HG03139 (cell line): ENCODE measurements around the gene ZNF775.

Experiments used
- ATAC-seq: cut with Tn5 transposase; IDR thresholded peaks from one replicate; pipeline ENCODE4 v1.9.1; 2021; ENCODE audit not compliant: unreplicated experiment

Gene ZNF775

DNA sequence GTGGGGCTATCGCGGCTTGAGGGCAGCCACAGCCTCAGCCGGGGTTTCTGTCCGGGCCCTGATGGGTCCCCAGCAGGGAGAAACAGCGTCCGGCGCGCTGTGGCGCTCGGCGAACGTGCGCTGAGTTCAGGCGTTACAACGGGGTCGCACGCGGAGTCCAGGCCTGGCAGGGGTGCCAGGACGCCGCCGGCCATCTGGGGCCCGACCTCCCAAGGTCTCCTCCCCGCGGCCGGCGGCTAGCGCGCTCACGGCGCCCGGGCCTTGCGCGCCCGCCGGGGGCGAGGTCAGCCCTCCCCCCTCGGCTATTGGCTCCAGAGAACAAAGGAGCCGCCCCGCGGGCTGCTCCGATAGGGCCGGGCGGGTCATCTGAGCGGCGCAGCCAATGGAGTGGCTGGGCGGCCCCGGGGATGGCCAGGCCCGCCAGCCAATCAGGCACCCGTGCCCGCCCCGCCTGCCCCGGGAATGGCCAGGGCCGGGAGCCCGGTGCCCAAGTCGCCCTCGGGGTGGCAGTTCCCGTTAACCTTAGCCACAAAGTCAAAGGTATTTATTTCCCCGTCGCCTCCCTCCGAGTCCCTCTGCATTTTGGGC is at the start of gene ZNF775:
Gene ZNF775, plus strand, starts transcription at position 478 of the 588 bp plus-strand sequence. CDS start 9,141 bp downstream, outside the sequence.
- peak; percentile 74 for ATAC-seq

DNA sequence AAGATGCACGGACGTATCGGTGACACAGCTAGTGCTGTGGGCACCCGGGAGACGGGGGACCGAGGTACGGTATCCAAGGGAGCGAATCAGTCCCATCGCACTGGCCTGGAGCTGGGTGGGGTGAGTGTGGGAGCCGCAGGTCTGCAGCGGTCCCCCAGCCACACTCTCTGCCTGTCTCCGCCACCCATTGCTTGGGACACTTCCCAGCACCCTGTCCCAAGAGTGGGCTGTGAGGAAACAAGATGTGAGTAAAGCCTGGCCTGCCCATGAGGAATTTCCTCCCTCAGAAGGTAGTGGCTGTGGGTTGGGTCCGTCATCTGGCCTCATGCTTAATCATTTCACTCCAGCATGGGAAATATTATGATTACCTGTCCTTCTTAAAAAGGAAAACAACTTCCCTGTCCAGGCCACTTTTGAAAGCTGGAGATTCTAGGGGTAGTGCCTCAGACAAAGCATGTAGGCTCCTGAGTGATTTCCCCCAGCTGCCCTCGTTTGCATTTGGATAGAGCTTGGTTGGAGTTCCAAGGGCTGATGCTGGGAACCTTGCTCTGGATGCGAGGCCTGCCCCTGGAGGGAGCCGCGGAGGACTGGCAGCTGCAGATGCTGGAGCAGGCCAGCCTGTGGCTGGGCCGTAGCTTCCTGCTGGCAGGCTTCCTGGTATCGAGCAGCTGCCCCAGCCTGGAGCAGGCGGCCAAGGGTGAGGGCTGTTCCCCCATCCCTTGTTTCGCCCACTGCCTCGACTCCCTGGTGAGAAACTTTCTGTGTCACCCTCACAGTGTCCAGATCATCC is 49.6 kb upstream of the ZNF775 start:
- ATAC-seq = no peak

DNA sequence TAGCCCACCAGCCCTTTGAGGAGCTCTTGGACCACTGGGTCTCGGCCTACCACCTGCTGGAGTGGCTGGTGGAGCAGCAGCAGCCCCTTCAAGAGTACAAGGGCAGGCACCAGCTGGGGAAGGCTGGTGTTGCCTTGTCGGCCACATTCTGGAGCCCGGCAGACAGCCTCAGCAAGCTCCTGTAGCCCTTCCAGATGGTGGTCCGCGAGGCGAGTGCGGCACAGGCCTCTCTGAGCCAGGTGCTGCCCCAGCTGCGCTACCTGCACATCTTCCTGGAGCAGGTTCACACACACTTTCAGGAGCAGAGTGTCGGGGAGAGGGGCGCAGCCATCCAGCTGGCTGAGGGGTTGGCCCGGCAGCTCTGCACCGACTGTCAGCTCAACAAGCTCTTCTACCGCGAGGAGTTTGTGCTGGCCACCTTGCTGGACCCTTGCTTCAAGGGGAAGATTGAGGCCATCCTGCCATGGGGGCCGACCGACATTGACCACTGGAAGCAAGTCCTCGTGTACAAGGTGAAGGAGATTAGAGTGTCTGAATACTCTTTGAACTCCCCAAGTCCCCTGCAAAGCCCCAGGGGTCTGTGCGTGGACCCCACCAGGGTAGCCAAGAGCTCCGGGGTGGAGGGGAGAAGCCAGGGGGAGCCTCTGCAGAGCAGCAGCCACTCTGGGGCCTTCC is 48.8 kb upstream of the ZNF775 start:
- no peak for ATAC-seq

DNA sequence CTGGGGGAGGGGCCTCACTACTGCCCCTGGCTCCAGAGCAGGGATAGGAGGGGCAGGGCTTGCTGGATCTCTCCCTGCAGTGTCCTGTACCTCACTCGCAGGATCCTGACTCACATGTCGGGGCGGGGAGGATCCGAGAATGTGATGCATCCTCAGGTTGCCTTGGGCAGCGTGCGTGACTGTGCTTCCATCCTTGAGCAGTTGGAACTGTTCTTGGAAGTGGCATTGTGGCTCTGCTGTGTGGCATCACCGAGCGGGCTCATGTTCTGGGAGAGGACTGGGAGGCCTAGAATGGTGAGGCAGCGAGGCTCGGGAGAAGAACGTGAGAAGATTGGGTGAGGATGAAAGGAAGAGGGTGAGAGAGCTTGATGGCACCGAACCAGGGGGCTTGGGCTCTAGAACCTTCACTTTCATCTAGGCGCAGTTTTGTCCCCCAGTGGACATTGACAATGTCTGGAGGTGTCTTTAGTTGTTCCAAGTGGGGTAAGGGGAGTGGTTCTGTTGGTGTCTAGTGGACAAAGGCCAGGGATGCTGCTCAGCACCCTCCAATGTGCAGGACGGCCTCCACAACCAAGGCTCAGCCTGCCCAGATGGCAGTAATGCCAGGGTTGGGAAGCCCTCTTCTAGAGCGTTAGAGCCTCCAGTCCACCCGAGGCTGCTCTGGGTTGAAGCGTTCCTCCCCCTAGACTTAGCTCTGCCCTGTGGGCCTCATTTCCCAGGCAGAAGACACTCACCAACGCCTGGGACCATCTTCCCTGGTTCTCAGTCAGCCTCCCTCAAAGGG is 46.1 kb upstream of the ZNF775 start:
- no peak for ATAC-seq

DNA sequence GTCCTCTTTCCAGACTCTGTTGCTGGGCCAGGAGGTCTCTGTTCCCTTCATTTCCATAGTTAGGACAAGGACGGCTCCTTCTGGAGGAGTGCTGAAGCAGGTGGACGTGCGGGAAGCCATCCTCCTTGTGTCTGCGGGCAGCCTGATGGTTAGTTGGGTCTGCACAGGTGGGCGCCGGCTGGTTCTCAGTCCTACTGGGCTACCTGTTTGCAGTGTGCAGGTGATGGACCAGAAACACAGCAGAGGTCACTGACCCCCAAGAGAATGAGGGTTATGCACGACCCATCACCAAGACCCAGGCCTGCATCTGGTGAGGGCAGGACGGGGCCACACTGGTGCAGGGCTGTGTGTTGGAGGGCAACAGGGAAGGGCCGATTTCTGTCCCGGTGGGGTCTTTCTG is 45.5 kb upstream of the ZNF775 start:
- no peak for ATAC-seq

DNA sequence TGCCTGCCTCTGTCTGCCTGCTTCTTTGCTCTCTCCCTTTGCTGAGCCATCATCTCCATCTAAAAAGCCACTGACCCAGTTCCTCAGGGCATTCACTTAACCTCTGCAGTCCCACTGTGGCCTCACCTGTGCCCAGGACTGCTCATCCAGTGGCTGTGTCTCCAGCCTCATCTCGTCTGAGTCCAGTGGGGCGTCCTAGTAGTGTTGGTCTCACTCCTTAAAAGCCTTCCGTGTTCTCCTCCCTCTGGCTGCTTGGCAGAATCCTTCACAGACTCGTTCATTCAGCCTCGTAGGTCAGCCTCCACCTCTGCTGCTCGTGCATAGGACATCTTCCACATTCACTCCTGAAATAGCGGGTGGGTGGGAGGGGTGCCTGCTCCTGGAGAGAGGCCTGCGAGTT is 45.0 kb upstream of the ZNF775 start:
- no peak for ATAC-seq

DNA sequence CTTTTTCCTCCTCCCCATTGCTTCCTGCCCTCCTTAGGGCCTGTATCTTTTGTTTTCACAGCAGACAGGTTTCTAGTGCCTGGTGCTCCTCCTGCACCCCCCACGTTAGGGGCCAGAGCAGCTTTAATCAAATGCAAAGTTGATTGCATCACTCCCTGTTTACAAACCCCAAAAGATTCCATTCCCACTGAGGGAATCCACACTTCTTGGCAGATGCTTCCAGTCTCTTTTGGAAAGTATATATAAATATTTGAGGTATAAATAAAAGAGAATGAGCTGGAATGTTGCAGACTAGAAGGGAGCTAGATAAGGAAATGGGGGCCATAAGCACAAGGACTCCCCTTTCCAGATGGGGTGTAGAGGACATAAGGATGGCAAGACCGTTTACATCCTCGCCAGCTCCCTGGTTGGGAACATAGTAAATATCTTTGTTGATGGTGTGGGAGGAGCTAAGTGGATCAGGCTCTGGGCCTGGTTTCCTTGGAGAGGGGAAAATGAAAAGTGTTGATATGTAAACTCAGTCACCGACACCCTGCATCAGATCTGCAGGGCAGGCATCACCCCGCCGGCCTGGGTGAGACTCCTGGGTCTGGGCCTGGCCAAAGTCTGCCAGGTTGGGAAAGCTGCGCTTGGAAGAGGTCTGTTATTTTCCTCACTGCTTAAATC is 43.9 kb upstream of the ZNF775 start:
- ATAC-seq = no peak

DNA sequence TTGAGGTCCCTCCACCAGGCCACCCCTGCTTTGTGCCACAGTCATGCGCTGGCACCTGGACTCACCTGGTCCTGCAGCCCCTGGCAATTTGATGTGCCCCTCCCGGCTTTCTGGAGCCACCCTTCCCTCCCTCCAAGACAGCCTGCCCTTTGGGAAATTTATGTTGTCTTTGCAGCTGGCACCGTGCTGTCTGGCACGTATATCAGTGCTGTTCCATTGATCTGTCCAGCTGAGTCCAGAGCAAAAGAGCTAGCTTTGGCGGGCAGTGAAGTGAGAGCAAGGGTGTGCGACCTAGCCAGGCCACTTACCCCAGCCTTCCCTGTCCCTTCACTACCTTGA is 43.4 kb upstream of the ZNF775 start:
- ATAC-seq = no peak

DNA sequence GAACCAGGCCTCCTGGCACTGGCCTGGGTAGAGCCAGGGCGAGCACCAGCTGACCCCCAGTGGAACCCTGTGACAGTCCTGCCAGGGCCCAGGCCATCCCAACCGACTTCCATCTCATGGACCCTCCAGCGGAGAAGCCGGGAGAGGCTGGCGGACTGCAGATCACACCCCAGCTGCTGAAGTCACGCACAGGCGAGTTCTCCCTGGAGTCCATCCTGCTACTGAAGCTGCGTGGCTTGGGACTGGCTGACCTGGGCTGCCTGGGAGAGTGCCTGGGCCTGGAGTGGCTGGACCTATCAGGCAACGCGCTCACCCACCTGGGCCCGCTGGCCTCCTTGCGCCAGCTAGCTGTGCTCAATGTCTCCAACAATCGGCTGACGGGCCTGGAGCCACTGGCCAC is 42.4 kb upstream of the ZNF775 start:
- ATAC-seq = no peak

DNA sequence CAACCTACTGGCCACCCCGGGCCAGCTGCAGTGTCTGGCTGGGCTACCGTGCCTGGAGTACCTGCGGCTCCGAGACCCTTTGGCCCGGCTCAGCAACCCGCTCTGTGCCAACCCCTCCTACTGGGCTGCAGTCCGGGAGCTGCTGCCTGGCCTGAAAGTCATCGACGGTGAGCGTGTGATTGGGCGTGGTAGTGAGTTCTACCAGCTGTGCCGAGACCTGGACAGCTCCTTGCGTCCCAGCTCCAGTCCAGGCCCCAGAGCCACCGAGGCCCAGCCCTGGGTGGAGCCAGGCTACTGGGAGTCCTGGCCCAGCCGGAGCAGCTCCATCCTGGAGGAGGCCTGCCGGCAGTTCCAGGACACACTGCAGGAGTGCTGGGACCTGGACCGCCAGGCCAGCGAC is 42.0 kb upstream of the ZNF775 start:
- ATAC-seq = no peak

DNA sequence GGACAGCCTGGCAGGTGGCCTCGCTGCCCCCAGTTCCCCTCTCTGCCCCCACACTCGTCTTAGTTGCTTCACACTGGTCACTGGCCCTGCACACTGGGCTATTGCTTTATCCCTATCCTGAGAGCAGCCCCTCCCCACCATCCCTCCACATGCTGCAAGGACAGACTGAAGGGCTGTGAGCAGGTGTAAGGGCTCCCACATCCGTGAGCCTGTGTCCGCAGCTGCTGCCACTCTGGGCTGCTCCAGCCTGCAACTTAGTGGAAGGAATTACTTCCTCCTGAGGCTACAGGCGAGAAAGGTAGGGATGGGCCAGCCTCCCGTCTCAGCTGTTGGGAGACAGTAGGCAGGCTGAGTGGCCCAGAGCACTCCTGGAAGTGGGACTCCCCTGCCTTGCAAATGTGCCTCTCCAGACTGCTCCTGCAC is 41.5 kb upstream of the ZNF775 start:
- no peak for ATAC-seq

DNA sequence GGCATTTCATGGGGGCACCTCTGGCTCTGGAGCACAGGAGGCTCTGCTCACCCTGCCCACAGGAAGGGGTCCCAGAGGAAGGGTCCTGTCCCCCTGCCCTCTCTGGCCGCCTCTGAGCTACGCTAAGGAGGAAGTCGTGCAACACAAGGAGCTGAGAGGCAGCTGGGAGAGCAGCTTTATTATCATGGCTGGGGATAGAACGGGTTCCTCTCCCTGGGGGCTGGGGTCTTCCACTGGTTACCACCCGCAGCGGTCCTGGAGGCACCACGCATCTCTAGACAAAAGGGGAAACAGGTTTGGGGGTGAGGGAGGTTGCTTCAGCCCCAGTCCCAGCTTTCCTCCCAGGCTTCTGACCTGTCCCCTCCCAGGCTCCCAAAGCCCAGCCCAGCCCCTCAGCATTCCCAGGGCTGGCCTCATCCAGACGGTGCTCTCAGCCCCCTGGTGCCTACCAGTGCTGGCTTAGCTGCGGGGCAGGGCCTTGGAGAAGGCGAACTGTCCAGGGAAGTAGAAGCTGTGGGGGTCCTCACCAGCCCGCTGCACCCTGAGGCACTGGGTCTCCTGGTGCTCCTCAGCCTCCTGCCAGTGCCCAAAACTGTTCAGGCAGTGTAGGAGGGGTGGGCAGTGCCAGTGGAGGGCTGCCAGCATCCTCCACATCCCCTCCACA is 40.8 kb upstream of the ZNF775 start:
- ATAC-seq = no peak

DNA sequence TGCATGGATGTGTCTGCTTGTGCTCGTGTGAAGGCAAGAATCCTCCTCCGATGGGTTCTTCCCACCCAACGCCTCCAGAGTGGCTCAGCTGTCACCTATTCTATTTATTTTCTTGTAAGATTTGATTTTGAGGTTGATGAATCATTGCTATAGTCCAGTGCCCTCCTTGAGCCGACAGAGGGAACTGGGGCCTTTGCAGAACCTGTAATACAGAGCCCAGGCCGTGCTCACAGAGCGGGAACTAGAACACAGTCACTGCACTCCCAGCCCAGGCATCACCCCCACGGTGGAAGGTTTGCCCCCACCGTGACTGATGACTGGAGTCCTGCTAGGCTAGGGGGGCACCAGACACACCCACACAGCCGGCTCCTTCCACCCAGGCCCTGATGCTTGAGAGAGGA is 39.7 kb upstream of the ZNF775 start:
- ATAC-seq = no peak

DNA sequence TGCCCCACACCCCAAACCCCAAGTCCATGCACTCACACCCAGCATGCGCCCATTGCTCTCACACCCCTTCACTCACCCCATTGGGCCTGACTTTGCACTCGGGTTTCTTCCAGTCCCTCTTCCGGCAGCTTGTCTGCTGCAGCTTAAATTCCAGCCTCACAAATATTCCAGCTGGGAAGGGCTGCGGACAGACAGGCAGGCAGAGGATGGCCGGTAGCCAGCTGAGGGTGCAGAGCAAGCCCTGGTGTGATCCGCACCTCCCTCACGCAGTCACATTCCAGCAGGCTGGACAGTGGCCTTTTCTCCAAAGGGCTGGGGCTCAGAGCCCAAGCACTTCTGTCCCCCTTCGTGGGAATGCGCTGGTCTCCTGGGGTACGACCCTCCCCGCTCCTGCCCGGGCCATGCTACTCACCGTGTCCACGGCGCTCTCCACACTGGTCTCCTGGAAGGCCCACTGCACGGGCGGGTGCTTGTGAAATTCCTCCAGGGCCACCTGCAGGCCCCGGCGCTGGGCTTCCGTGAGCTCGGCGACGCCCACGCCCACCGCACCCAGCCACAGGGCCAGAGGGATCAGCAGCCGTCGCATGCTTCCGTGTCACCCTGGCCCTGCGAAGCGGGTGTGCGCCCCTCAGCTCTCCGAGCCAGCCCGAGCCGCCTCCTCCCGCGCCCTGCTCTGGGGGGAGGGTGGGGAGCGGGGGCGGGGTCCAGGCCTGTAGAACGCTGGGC is 38.9 kb upstream of the ZNF775 start:
- ATAC-seq = no peak

DNA sequence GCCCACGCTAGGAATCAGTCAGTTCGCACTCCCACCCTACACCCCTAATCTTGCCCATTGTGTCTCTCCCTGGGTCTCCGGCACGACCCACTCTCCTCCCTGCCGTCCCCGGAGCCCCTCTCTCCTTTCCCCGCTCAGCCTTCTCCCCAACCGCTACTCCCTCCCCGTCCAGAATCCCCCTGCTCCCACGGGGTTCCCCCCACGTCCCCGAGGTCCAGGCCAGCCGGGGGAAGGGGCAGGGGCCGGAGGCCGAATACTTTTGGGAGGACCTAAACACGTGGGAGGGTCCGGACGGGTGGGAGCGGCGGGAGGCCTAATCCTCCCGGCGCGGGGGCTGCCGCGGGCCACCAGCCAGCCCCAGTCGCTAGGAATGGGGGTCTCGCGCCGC is 38.3 kb upstream of the ZNF775 start:
- no peak for ATAC-seq

DNA sequence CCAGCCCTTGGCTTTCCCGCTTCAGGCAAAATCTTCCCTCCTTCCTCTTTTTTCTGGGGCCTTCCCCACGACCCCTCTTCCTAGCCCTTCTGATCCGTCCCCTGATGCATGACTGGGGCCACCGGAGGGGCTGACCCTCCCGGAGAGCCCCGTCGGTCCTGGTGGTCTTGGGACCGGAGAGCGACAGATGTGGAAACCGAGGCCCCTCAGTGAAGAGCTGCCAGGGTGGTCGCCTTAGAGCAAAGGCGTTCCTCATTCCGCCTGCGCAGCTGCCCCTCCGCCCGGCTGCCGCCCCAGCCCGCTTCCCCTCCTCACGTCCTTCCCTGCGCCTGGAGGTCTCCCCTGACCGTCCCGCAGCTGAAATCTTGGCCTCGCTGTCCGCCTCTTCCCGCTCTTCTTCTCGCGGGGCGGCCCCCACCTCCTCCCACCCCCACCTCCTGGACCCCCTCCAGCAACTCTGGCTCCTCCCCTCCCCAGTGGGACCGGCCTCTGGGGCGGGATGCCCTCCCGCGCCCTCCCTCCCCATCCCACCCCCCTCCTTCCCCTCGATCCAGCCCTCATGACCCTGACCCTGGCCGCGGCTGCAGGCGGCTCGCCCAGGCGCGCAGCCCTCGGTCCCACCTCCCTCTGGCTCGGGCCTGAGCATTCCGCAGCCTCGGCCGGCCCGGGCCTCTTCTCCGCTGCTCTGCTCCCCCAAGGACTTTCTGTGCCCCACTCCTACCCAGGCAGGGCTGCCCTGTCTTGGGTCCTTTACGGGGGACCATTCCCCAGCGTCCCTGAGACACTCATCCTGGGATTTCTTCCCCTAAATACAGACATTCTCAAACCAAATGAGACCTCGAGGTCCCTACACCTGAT is 37.6 kb upstream of the ZNF775 start, which contains the start of gene RARRES2:
Gene RARRES2, minus strand, starts transcription at position 367 of the 858 bp plus-strand sequence. CDS start 1,020 bp downstream, outside the sequence.
- ATAC-seq = no peak

DNA sequence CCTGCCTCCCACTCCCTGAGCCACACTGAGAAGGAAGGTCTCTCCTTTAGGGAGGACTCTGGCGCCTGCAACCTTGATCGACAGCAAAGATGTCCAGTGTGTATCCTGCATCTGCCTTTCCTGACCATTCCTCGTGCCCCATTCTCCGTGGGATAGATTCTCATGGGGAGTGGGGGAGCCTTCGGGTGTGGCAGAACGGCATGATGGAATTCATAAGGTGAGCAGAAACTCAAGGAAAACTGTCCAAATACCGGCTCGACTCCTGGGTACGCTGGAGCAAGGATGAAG is 37.1 kb upstream of the ZNF775 start:
- no peak for ATAC-seq

DNA sequence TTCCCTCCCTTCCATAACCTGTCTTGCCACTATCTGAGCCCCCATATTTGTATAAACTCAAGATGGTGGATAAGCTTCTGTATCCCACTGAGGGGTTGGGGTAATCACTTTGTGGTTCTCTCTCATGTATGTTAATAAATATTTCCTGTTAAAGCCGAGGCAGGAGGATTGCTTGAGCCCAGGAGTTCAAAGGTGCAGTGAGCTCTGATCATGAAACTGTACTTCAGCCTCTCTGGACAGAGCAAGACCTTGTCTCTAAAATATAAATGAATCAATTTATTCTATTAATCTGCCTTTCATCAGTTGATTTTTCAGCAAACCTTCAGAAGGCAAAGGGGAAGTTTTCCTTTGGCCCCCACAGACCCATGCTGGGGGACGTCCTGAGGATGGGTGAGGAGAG is 35.9 kb upstream of the ZNF775 start:
- ATAC-seq = no peak

DNA sequence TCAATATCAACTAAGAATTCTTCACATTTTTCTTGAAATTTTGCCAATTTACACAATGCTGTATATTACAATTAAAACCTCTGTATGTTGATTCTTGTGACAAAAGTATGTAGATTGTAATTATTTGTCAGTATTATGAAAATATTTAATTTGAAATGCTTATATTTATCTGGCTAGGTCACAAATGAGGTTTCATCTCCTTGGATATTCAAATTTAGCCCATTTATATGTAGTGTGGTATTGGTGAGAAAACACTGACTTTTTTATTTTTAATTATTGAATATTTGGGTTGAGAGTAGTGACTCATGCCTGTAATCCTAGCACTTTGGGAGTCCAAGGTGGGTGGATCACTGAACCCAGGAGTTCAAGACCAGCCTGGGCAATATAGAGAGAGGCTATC is 34.8 kb upstream of the ZNF775 start:
- no peak for ATAC-seq
